Measurements from ENCODE around the gene SMAD6. TPM values are rescaled to one million over a fixed set of nuclear protein-coding genes. Genes with fewer than 3 reads are reported as not detected.

Gene SMAD6
- total and polyA plus RNA-seq, 2 of the 4 experiments (the other 2 are of a cell fraction): 4.8 to 8.5 TPM

- 79% methylated on average over 7 of the region's 23 CpGs; no CpG with 5 or more reads in 1 of the 2 experiments for WGBS, 2 experiments (ENCODE audit: extremely low coverage in 2 of 2, insufficient read length in 1 of 2)
- CTCF ChIA-PET: no interaction called here
These were observed 31.1 kb upstream of the SMAD6 start for GRCh38 chr15:66670762-66671580.

More at GRCh38 chr15:66670762-66671580, 31.1 kb upstream of the SMAD6 start:
- Histone ChIP-seq H3K79me1 (ENCODE audit: low read depth in 1 of 2, low read length in 2 of 2) (no peaks in the 10 kb centered on the region), H4K20me1 (ENCODE audit: insufficient read depth, low read length) (no peaks in the 10 kb centered on the region), H3K36me3 (ENCODE audit: control insufficient read depth, insufficient read depth, low read length) (no peaks in the 10 kb centered on the region), H3K27ac (ENCODE audit: insufficient read depth, low read length) (no peak overlapping the region), H4K91ac (ENCODE audit: insufficient read depth, low read depth, low read length) (no peak overlapping the region), H3K9ac (ENCODE audit: low read depth, low read length) (no peak overlapping the region), H3K56ac (ENCODE audit: extremely low read depth, insufficient read depth, low read length) (no peak overlapping the region), H3K14ac (replicated peaks; ENCODE audit: low read depth, low read length) (no peak overlapping the region; the same call in 1 of the 2 replicates), H3K4me2 (ENCODE audit: low read depth, low read length) (no peak overlapping the region), H3K23ac (ENCODE audit: low read depth, low read length) (no peak overlapping the region), H2AK9ac (replicated peaks; ENCODE audit: low read depth, low read length, poor library complexity) (no peak overlapping the region), H3K18ac (ENCODE audit: low read depth, low read length) (no peak overlapping the region), H2AFZ (replicated peaks; ENCODE audit: low read length, poor library complexity) (peak overlapping the region; percentile 56), H3K4me3 (ENCODE audit: insufficient read depth, low read depth, low read length) (no peak overlapping the region), H2BK15ac (ENCODE audit: low read depth, low read length) (no peak overlapping the region), H3K4me1 (ENCODE audit: control insufficient read depth, insufficient read depth, low read length) (no peaks in the 10 kb centered on the region), H2BK5ac (ENCODE audit: low read depth, low read length, poor library complexity, severe bottlenecking) (no peak overlapping the region), H3K27me3 (ENCODE audit: control insufficient read depth, insufficient read depth, low read length) (no peaks in the 10 kb centered on the region; the same call in 1 of the 2 replicates), H3K9me1 (ENCODE audit: insufficient read depth, low read length) (no peaks in the 10 kb centered on the region), H4K8ac (ENCODE audit: low read depth in 2 of 2, low read length in 2 of 2) (no peak overlapping the region), H4K5ac (ENCODE audit: low read depth, low read length) (no peak overlapping the region), H2BK120ac (ENCODE audit: low read depth, low read length) (no peak overlapping the region), H2BK20ac (ENCODE audit: low read depth, low read length) (no peak overlapping the region), H2AK5ac (ENCODE audit: low read depth, low read length) (no peak overlapping the region; the same call in 1 of the 2 replicates), H3K9me3 (ENCODE audit: control insufficient read depth, insufficient read depth, low read length) (peaks cover 8% of the 10 kb centered on the region), H3K4ac (ENCODE audit: low read depth, low read length) (no peak overlapping the region)
- TF ChIP-seq MAFK (IDR thresholded peaks at IDR 0.05; ENCODE audit: low read depth, low read length): no peak
- no peak for TF ChIP-seq ELK1 (IDR thresholded peaks at IDR 0.05; ENCODE audit: borderline replicate concordance, low read depth, low read length)
- no peak for TF ChIP-seq CHD1 (IDR thresholded peaks at IDR 0.05; ENCODE audit: low read depth, low read length)
- TF ChIP-seq MXI1 (IDR thresholded peaks at IDR 0.05; ENCODE audit: borderline replicate concordance, low read depth, low read length): no peak
- TF ChIP-seq NFE2L2 (IDR thresholded peaks at IDR 0.05; ENCODE audit: low read depth, low read length): no peak
- TF ChIP-seq CTCF (conservative IDR thresholded peaks at IDR 0.05; ENCODE audit: low read depth, low read length): no peak
- TF ChIP-seq RCOR1 (IDR thresholded peaks at IDR 0.05; ENCODE audit: insufficient replicate concordance, low read length): no peak
- TF ChIP-seq MAZ (IDR thresholded peaks at IDR 0.05; ENCODE audit: borderline replicate concordance, low read depth, low read length): no peak
- no peak for TF ChIP-seq BHLHE40 (IDR thresholded peaks at IDR 0.05; ENCODE audit: low read depth, low read length)
- POLR2A ChIA-PET (ENCODE audit: unreplicated experiment): no interaction called here
- in situ Hi-C loops (cut with MboI; ENCODE audit: low sequenced_read_pairs) (no loop called here), dilution Hi-C loops (cut with HindIII; ENCODE audit: low sequenced_read_pairs, unreplicated experiment) (no loop called here), intact Hi-C loops (cut with micrococcal nuclease) (no loop called here)
- ATAC-seq (ENCODE audit: low read depth): no peak
- no TSS peak for BruUV-seq (replicated peaks)
- DNase-seq: no peak

All from IMR-90 (cell line).